DMS 273 (cell line): ENCODE results near the gene DUT.
A peak's percentile ranks its signal among the peaks of the same experiment; 100 is the strongest.

Experiments used
- DNase-seq: peaks from one replicate; lab custom pipeline; 2025; ENCODE audit not compliant: unreplicated experiment; lab: John Stamatoyannopoulos, UW

DUT gene

DNA sequence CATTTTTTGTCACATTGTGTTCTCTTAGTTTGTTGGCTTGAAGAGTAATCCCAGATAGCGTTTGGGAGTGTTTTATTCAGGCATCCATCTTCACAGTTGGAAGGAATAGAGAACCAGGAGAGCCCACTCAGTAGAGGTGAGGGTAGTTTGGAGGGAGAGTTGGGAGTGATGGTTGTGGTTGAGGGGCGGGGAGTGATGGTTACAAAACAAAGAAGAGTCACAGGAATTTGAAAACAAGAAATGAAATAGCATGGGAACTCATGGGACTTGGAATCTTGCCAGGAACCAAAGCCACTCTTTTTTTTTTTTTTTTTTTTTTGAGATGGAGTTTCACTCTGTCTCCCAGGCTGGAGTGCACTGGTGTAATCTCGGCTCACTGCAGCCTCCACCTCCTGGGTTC is 36.3 kb downstream of the DUT start:
- no peak for DNase-seq

DNA sequence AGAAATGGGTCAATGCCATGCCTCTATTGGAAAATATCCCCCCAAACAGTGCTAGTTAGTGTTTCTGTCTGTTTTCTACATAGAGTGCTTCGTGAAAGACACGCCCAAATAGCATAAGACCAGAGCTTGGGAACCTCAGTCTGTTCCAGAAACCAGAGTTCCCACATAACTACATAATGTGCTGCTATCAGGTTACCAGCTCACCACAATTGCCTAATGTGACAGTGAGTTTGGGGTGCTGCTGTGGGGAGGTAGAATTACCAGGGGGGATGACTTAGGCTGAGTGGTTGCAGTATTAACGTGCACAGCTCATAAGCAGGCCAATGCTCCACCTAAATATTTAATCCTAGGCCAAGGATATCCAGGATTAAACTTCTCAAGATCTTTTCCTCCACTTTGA is 39.2 kb downstream of the DUT start:
- DNase-seq, result peak; percentile 2

DNA sequence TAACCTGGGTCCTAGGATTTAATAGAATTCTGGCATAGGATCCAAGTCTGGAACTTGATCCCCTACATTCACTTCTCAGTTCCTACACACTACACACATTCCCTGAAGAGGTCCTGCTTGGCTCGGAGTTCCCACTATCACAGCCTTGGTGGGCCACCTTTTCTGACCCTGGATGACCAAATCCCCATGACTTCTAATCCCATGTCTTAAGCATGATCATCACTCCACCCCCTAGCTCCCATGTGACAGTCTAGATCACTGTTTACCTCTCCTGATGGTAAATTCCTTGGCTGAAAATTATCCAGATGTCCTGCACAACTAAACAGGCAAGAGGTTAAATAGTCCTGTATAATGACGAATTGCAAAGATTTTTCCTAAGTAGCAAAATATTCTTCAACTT is 40.3 kb downstream of the DUT start:
- no peak for DNase-seq

DNA sequence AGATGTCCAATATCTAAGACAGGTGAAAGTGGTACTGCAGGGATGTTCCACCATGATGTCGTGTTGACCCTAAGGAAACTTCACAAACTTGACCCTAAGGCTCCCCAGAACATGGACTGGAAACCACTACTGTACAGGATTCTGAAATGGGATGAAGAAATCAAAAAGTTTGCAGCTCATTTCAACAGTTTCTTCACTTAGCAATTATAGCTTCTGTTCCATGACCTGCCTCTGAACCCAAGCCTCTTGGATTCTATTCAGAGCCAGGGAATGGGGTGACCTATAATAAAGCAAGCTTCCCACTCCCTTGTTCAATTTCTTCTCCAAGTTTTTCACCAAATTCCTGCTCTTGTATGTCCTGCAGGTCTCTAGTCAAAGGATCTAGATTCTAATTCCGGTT is 40.7 kb downstream of the DUT start:
- DNase-seq, result no peak

DNA sequence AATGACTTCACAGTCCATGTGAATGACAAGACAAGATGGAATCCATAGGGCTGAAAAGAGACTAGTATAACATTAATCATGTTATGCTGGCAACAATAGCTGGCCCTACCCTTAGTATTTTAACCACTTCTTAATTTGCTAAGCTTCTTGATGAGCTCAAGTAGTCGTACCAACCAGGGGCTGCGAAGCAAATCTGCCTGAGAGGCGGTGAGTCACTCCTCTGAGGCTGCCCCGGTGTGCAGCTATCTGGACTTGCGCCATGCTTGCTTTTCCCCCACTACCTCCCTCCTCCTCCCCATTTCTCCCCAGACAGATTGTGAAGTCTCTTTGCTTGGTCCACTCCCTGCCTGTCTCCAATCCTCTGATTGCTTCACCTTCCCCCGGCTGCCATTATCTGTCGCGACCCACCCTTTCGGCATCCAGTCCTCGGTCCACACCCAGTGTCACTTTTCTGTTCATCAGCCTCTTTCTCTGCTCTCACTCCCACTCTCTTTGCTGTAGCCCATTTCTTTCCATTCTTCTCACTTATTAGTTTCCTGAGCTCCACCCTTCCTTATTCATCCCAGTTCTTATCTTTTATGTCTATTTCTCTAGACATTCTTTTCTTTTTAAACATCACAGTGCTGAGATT is 42.7 kb downstream of the DUT start:
- DNase-seq, result no peak

DNA sequence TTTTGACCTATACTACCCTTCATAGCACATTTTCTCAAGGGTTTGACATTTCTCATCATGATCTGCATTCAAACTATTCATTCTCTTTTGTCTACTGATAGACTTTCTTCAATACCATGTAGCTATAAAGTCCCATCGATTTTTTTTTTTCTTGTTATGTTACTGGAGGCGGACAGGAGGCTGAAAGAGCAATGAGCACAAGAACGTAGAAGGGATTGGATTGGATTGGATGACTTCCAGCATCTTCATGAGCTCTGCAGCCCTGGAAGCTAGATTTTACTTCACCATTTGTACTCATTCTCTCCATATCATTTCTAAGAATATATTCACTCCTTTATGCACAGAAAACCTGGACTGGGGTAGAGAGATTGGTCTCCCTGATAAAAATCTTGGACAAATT is 43.2 kb downstream of the DUT start:
- DNase-seq, result no peak

DNA sequence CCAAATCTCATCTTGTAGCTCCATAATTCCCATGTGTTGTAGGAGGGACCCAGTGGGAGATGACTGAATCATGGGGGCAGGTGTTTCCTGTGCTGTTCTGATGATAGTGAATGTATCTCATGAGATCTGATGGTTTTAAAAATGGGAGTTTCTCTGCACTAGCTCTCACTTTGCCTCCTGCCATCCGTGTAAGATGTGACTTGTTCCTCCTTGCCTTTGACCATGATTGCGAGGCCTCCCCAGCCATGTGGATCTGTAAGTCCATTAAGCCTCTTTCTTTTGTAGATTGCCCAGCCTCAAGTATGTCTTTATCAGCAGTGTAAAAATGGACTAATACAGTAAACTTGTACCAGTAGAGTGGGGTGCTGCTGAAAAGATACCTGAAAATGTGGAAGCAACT is 44.5 kb downstream of the DUT start:
- DNase-seq, result no peak

DNA sequence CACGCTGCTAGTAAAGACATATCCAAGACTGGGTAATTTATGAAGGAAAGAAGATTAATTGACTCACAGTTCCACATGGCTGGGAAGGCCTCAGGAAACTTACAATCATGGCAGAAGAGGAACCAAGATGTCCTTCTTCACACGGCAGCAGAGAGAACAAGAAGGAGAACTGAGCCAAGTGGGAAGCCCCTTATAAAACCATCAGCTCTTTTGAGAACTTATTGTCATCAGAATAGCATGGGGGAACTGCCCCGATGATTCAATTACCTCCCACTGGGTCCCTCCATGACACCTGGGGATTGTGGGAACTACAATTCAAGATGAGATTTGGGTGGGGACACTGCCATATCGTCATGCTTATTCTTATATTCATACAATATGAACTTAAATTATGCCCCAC is 49.0 kb downstream of the DUT start:
- no peak for DNase-seq

DNA sequence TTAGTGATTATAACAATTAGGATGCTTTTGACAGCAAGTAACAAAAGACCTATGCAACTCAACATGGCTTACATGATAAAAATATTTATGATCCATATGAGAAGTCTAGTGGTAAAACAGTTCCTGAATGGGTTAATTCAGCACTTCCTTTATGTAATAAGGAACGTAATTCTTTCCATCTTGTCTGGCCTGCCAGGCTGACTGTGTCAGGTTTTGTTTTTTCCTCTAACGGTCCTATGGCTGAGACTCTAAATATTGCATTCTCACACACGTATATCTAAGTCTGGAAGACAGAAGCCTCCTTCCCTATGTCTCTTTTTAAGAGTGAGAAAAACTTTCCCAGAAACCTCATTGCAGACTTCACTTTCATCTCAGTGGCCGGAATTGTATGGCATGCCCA is 50.6 kb downstream of the DUT start:
- no peak for DNase-seq

DNA sequence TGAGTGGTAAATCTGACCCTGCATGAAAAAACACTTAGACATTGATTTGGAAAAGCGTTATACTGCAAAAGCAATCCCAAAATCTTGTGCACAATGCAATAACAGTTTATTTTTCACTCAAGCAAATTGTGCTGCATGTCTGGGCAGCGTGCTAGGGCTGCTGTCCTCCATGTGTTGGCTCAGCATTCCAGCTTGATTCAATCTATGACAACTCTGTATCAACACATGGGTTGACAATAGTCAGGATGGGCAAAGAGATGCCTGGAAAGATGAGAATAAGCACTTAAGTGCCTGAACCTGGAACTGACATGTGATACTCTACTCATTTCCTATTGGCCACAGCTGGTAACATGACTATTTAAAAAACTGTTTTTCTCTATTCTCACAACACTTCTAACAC is 51.8 kb downstream of the DUT start:
- DNase-seq, result no peak

DNA sequence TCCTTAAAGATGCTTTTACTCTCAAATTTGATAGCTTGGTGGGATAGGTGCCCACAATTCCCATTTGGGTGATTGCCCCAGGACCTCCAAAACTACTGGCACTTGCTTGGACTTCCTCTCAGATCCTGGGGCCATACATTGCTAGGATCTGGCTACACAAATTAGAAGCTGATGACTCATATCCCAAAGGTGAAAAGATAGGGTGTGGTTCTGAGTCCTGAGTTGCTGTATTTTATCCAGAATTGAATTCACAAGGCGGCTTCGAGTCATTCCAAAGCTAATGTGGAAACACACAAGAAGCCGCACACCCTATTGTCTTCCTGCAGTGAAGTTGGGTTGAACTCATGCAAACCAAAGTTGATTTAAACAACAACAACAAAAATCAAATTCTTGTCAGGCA is 53.4 kb downstream of the DUT start:
- no peak for DNase-seq

DNA sequence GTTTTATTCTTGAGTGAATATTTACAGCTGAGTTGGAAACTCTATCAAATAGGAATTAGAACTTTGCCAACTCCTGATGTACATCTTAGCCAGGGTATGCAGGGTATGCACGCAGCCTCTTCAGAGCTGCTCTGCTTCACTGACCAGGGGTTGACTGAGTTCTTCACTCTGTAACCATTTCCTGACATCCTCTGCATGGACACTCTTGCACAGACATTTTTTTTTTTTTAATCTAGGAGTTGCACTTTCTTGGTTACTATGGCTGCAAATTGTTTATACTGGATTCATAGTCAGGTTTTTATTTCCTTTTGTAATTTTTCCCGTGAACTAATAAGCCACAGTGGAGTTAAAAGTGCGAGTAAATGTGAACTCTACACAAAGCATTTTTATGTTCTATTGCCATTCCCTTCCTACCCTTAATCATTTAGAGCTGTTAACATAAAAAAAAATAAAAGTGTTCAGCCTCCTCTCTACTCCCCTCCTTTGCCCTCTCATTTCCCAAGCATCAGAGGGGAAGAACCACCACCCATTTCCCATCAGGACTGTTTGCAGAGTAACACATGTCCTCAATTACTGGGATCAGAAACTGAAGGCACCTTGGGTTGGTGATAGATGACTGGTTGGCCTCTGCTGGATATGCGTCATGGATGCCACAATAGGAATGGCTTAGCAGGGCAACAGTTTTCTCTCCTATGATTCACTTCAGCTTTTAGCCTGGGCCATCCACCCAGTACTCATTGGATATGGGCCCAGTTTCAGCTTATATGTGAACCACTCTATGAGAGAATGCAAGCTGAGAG is 54.0 kb downstream of the DUT start:
- DNase-seq, result no peak

DNA sequence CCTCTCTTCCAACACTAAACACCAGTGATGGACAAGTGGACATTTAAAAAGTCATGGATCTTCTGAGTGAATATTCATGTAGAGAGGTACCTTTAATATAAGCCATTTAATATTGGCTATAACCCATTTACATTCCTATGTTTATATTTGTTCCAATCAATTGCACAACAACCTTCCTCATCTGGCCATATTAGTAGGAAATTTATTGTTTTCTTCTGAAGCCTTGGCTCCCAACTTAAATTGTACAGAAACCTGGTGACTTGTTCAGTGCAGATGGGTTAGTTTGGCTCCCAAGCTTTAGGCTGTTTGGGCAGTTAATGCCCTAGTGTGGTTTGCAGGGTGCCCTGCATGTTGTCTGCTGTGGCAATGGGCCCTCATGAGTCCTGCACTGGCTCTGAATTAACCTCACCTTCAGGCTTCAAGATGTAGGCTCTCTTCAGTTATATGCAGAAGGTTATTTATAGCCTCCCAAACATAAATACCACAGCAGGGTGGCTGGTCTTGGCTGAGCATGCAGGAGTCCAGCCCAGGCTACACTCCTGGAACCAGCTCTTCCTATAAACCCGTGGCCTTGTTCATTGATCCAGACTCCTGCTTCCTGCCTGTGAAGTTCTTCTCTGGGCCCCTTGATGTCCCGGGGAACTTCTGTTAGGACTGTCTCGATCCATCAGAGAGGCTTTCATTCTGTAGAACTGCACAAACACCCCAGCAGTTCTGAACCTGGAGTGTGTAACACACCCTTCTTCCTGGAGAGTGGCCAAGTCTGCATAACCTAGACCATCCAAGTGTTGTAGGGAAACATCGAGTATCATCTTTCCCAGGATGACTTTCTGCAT is 57.0 kb downstream of the DUT start:
- peak; percentile 61 for DNase-seq

DNA sequence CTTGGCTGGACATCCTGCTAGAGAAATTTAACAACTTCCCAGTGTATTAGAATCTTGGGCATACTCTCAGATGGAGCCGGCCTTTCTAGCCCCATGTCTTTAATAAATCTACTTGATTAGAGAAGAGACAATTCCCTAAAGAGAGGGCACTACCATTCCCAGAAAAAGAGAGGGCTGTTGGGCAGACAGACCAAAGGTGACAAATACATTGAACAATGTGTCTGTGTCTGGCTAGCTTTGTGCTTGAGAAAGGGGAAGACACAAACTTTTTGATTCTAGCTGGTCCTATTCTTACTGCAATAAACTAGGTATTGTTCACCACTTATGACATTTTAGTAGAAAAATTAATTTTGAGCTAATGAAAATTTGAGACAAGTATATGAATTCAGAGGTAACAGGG is 57.7 kb downstream of the DUT start:
- DNase-seq, result no peak

DNA sequence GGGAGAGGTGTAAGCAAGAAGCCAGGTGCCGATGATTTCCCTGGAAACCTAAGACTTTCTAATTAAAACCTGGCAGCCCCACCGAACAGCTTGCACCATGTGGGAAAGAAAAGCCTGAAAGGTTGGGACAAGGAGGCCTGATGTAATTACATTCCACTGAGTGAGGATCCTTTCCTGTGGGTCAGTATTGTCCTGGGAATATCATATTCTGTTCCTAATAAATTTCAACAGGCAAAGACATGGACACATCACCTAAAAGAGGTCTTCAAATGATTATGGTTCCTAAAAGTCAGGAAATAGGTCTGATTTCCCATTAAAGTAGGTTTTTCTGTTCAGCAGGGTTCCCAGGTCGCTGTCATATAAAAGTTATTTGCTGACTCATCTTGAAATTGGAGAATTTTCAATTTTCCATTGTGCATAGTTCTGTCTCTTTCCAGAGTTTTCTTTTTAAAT is 58.5 kb downstream of the DUT start:
- DNase-seq, result peak; percentile 78

DNA sequence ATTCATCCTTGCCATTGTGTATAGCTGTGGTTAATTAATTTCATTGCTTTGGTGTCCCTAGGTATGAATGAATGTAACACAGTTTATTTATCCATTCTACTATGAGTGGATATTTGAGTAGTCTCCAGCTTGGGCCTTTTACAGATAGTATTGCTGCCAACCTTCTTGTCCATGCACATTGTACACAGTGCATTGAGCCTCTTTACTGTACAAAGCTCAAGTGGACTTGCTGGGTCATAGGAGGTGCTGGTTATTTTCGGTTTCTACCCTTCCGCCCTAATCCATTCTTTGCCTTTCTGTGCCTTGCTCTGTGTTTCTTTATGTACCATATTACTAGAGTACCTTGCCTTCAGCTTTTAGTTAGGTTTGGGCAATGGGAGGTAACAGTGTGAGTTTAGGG is 60.7 kb downstream of the DUT start:
- no peak for DNase-seq

DNA sequence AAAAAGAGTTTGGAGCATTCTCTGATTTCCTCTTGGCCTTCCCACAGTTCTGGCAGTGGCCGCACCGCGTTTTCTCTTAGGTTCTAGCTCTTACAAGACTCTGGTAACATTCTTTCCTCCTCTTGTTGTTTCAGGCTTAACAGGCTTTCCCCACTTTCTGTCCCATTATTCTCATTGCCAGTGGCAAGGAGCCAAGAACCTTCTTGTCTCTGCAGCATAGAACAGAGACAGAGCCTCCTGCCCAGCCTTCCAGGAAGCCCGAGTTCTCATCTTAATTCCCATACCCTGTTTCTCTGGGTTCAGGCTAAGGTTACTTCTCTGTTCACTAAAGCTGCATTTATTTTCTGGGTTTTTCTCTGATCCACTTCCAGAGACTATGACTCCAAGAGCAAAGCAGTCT is 61.1 kb downstream of the DUT start:
- DNase-seq, result peak; percentile 30
